ENCODE data around the gene RBM20.

- no peak for TF ChIP-seq POLR2A (IDR thresholded peaks at IDR 0.05)
- TF ChIP-seq CTCF (IDR thresholded peaks at IDR 0.05): no peak
Observed at GRCh38 chr10:110613996-110614495, 30.1 kb upstream of the RBM20 start.

Data from adrenal gland (tissue), 5 donors.